CD4-positive, alpha-beta T cell (primary cell): Measurements from ENCODE around the gene AGR3. TPM values are rescaled to one million over a fixed set of nuclear protein-coding genes. Genes with fewer than 3 reads are reported as not detected.

Experiments
- ATAC-seq: fragments of 200-7000 bp; cut with Tn5 transposase; one replicate; pipeline ENCODE4 v1.10.0; 2022; ENCODE audit warnings: mild to moderate bottlenecking; ENCODE audit not compliant: poor library complexity
- CTCF ChIA-PET: fragments of 350-600 bp; sonication (Branson Sonifier 250); formaldehyde crosslinking; loops from one replicate; lab custom pipeline; 2021; ENCODE audit warnings: antibody characterized with exemption, inconsistent platforms; lab: Charles Lee
- POLR2A ChIA-PET: fragments of 350-600 bp; sonication (Branson Sonifier 250); formaldehyde crosslinking; loops from one replicate; lab custom pipeline; 2021; ENCODE audit warnings: antibody characterized with exemption, inconsistent platforms; lab: Charles Lee
- DNase-seq, 14 experiments: peaks; one replicate each; pipeline ENCODE4 v3.0.0-alpha.2; 2013 to 2020; ENCODE audit warnings: mixed read lengths in 2 of 14
- H3K27ac ChIP-seq, 2 donors: one replicate each; pipeline versions ENCODE4 v1.5.1 to v1.7.0; 2013; ENCODE audit warnings: low read length in 2 of 2, low read depth in 1 of 2, mild to moderate bottlenecking in 1 of 2
- H3K27me3 ChIP-seq, 2 experiments: 1 replicate in 1 of 2; 2 replicates in 1 of 2; pipeline versions ENCODE4 v1.6.1 to v1.7.0; 2013; ENCODE audit warnings: low read length in 2 of 2, control low read depth in 1 of 2, mild to moderate bottlenecking in 1 of 2, moderate library complexity in 1 of 2; ENCODE audit not compliant: insufficient read depth in 2 of 2, control insufficient read depth in 1 of 2
- H3K36me3 ChIP-seq: one replicate; pipeline ENCODE4 v1.6.1; 2013; ENCODE audit warnings: low read length, control low read depth; ENCODE audit not compliant: insufficient read depth
- H3K4me1 ChIP-seq: one replicate; pipeline ENCODE4 v1.6.1; 2013; ENCODE audit warnings: low read length, control low read depth; ENCODE audit not compliant: insufficient read depth
- H3K4me3 ChIP-seq: one replicate; pipeline ENCODE4 v1.5.1; 2013; ENCODE audit warnings: mild to moderate bottlenecking, low read length, moderate library complexity
- H3K9me3 ChIP-seq, 2 experiments: 1 replicate in 1 of 2; 2 replicates in 1 of 2; pipeline versions ENCODE4 v1.6.1 to v1.7.0; 2013; ENCODE audit warnings: low read length in 2 of 2, mild to moderate bottlenecking in 2 of 2, control low read depth in 1 of 2, moderate library complexity in 1 of 2; ENCODE audit not compliant: control insufficient read depth in 1 of 2, insufficient read depth in 1 of 2
- H3K27ac Mint-ChIP-seq: one replicate; pipeline ENCODE4 v1.8.0; 2020; ENCODE audit warnings: mixed read lengths
- H3K27me3 Mint-ChIP-seq: one replicate; pipeline ENCODE4 v1.8.0; 2021; ENCODE audit warnings: mixed read lengths
- H3K36me3 Mint-ChIP-seq: one replicate; pipeline ENCODE4 v1.8.0; 2021; ENCODE audit warnings: low read depth, mixed read lengths
- H3K4me1 Mint-ChIP-seq: one replicate; pipeline ENCODE4 v1.8.0; 2021; ENCODE audit warnings: low read depth, mixed read lengths
- H3K4me3 Mint-ChIP-seq: one replicate; pipeline ENCODE4 v1.8.0; 2020; ENCODE audit warnings: mild to moderate bottlenecking, mixed read lengths
- H3K9me3 Mint-ChIP-seq: one replicate; pipeline ENCODE4 v1.8.0; 2020; ENCODE audit warnings: mixed read lengths
- intact Hi-C, 2 experiments: fragments of 100-400 bp; cut with DNase I in 1 of 2; cut with micrococcal nuclease in 1 of 2; formaldehyde crosslinking; loops; one replicate each; pipeline versions ENCODE4 v1.15.1 to v1.9.0; 2023 to 2025; cut with DNase I, micrococcal nuclease
- total RNA-seq, 174 experiments: library from RNA in 2 of 174; stranded (reverse) in 2 of 174; gene quantifications; one replicate each; pipeline ENCODE4 v1.2.3 and lab custom pipeline; 2021 to 2026
- TF ChIP-seq, protein P1 (sequence below): fragments of 200-600 bp; IDR thresholded peaks from one replicate; pipeline ENCODE4 v1.8.0; 2022; ENCODE audit warnings: antibody characterized with exemption, mild to moderate bottlenecking

Gene AGR3
- total RNA-seq, 2 experiments from 2014 or later: not detected

DNA sequence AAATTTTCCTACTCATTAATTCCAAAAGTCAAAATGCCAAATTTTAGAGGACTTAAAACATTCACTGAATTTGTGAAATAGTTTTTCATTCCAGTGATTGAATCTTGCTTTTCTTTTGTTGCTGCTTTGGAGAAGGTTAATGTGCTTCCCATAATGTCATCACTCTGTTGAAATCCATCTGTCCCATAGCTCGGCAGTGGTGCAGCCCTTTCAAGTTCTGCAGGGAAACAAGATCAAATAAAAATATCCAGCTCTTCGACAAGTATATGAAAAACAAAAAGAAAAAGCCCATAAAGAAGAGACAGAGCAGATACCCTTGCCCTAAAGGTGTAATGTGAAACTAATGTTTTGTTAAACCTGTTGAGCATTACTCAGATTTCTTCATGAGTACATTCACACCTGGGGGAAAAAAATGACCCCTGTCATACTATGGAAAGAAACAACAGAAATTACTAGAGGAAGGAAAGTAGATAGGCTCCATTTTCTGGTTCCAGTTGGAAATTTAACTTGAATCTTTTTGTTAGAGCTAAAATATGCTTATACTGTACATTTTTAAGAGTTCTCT is 35.1 kb downstream of the AGR3 start:
- H3K4me1 Mint-ChIP-seq: peaks cover 4% of the 10 kb centered on the region
- peaks cover 34% of the 10 kb centered on the region for H3K27me3 Mint-ChIP-seq
- H3K36me3 Mint-ChIP-seq: no peaks in the 10 kb centered on the region
- H3K4me1 ChIP-seq: no peaks in the 10 kb centered on the region
- intact Hi-C loops: no loop called here
- no peaks in the 10 kb centered on the region for H3K36me3 ChIP-seq
- peaks cover 0 to 6% of the 10 kb centered on the region in 2 experiments for H3K9me3 ChIP-seq
- POLR2A ChIA-PET: no interaction called here
- peaks cover 0 to 5% of the 10 kb centered on the region in 2 experiments for H3K27me3 ChIP-seq
- no peak overlapping the region for H3K27ac ChIP-seq
- H3K4me3 ChIP-seq: no peak overlapping the region
- no peak for DNase-seq
- no peak overlapping the region for H3K27ac Mint-ChIP-seq
- CTCF ChIA-PET: no interaction called here
- TF ChIP-seq, protein P1, sequence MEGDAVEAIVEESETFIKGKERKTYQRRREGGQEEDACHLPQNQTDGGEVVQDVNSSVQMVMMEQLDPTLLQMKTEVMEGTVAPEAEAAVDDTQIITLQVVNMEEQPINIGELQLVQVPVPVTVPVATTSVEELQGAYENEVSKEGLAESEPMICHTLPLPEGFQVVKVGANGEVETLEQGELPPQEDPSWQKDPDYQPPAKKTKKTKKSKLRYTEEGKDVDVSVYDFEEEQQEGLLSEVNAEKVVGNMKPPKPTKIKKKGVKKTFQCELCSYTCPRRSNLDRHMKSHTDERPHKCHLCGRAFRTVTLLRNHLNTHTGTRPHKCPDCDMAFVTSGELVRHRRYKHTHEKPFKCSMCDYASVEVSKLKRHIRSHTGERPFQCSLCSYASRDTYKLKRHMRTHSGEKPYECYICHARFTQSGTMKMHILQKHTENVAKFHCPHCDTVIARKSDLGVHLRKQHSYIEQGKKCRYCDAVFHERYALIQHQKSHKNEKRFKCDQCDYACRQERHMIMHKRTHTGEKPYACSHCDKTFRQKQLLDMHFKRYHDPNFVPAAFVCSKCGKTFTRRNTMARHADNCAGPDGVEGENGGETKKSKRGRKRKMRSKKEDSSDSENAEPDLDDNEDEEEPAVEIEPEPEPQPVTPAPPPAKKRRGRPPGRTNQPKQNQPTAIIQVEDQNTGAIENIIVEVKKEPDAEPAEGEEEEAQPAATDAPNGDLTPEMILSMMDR: no peak
- H3K4me3 Mint-ChIP-seq: no peak overlapping the region
- no peaks in the 10 kb centered on the region for H3K9me3 Mint-ChIP-seq
- no peak for ATAC-seq

DNA sequence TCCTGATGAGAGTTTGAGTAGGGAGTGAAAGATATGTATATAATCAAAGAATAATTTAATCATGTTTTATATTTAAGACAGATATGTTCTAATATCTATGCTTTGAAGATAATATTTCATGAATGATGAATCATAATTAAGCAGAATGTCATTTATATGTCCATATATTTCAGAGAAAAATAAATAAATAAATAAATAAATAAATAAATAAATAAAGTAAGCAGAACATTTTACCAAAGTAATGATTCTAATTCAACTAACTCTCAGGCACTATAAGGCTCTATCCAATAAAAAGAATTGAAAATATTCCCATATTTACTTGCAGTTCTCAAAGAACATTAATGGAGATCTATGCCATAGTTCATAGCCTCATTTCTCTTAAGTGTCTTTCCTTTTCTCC is 36.0 kb downstream of the AGR3 start:
- no peaks in the 10 kb centered on the region for H3K4me1 Mint-ChIP-seq
- ChIA-PET CTCF (no interaction called here), POLR2A (no interaction called here)
- Histone ChIP-seq H3K4me3 (no peak overlapping the region), H3K36me3 (no peaks in the 10 kb centered on the region), H3K4me1 (no peaks in the 10 kb centered on the region), H3K27me3 (peaks cover 0 to 5% of the 10 kb centered on the region in 2 experiments), H3K9me3 (peaks cover 0 to 2% of the 10 kb centered on the region in 2 experiments), H3K27ac (no peak overlapping the region)
- no peak overlapping the region for H3K27ac Mint-ChIP-seq
- H3K36me3 Mint-ChIP-seq: no peaks in the 10 kb centered on the region
- H3K4me3 Mint-ChIP-seq: no peak overlapping the region
- DNase-seq (no peak), ATAC-seq (no peak)
- TF ChIP-seq, protein P1: no peak
- intact Hi-C loops: no loop called here
- peaks cover 29% of the 10 kb centered on the region for H3K27me3 Mint-ChIP-seq
- H3K9me3 Mint-ChIP-seq: no peaks in the 10 kb centered on the region

- ChIA-PET CTCF (no interaction called here), POLR2A (no interaction called here)
- Mint-ChIP-seq H3K27ac (no peak overlapping the region), H3K4me3 (no peak overlapping the region), H3K4me1 (no peaks in the 10 kb centered on the region), H3K9me3 (no peaks in the 10 kb centered on the region), H3K36me3 (no peaks in the 10 kb centered on the region), H3K27me3 (peaks cover 12% of the 10 kb centered on the region)
- H3K27ac ChIP-seq: no peak overlapping the region
- intact Hi-C loops: no loop called here
- ATAC-seq (no peak), DNase-seq (no peak)
- no peaks in the 10 kb centered on the region for H3K36me3 ChIP-seq
- no peaks in the 10 kb centered on the region for H3K9me3 ChIP-seq
- no peaks in the 10 kb centered on the region for H3K4me1 ChIP-seq
- H3K27me3 ChIP-seq: no peaks in the 10 kb centered on the region
- H3K4me3 ChIP-seq: no peak overlapping the region
- TF ChIP-seq, protein P1: no peak
Observed at GRCh38 chr7:16841681-16842080, 40.1 kb downstream of the AGR3 start.
